T1000 (cell line): ENCODE results near the gene CD209.

Experiments
- DNase-seq: peaks from one replicate; lab custom pipeline; 2025; ENCODE audit warnings: mixed read lengths; lab: John Stamatoyannopoulos, UW

The CD209 gene

DNA sequence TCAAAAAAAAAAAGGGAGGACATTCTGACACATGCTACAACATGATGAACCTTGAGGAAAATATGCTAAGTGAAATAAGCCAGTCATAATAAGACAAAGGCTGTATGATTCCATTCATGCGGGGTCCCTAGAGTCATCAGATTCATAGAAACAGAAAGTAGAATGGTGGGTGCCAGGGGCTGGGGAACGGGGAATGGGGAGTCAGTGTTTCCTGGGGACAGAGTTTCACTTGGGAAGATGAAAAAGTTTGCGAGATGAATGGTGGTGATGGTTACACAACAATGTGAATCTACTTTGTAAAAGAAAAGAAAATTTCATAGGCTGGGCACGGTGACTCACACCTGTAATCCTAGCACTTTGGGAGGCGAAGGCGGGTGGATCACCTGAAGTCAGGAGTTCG is 9.3 kb downstream of the CD209 start:
- no peak for DNase-seq

DNA sequence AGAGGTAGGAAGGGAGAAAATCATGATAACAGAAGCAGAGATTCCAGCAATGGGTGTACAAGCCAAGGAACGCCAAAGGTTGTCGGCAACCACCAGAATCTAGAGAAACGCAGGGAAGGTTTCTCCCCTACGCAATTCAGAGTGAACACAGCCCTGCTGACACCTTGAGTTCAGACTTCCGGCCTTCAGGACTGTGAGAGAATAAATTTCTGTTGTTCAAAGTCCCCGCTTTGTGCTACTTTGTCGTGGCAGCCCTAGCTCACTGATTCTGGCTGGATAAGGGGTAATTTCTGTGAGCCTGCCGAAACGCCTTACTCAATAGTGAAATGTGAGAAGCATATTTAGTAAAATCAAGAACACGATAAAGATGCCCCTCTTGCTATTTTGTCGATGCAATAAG is 10.1 kb downstream of the CD209 start:
- no peak for DNase-seq

DNA sequence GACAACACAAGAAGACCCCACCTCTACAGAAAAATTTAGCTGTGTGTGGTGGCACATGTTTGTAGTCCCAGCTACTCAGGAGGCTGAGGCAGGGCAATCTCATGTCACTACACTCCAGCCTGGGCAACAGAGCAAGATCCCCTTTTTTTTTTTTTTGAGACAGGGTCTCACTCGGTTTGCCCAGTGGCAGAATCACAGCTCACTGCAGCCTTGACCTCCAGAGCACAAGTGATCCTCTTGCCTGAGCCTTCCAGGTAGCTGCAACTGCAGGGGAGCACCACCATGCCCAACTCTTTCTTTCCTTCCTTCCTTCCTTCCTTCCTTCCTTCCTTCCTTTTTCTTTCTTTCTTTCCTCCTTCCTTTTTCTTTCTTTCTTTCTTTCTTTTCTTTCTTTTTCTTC is 11.2 kb downstream of the CD209 start:
- no peak for DNase-seq

GRCh38 chr19:7734220-7735203 is 12.8 kb downstream of the CD209 start:
- DNase-seq = no peak

- DNase-seq = no peak
Measured at GRCh38 chr19:7733376-7733775, 14.0 kb downstream of the CD209 start.

GRCh38 chr19:7732045-7732444 is 15.3 kb downstream of the CD209 start, which contains the start of gene CLEC4G:
TSS of gene CLEC4G (minus strand) at chr19:7732110. CDS start at chr19:7732102, 8 bp downstream.
- no peak for DNase-seq

DNA sequence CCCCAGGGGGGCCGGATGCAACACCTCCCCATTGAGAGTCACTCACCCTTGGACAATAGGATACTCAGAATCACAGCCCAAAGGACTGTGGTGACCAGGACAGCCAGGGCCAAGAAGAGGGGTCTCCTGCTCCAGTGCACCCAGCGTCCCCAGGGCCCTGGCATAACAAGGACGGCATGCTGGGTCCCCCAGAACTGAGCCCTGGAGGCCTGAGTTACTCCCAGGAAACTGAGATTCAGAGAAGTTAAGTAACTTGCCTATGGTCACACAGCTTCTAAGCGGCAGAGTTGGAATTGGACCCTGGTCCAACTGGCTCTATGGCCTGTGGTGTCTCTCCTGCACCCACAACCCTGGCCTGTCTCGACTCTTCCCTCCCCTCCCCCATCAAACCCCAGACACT is 15.7 kb downstream of the CD209 start:
- no peak for DNase-seq

DNA sequence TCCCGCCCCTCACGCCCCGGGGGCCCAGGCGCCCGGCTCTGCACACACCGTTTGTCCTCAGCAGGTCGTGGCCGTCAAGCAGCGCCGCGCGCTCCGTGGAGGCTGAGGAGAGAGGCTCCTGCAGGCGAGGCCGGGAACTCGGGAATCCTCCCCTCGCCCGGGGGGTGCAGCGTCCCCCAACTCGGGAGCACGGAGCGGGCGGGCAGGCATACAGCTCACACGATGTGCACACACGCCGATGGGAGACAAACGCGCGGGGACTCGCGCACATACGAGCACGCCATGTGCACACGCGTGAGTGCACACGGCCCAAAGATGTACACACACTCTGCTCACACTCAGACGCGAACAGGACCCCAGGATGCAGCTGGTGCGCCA is 16.1 kb downstream of the CD209 start:
- DNase-seq = no peak

- DNase-seq = no peak
Measured at GRCh38 chr19:7730286-7731217, 16.8 kb downstream of the CD209 start.

DNA sequence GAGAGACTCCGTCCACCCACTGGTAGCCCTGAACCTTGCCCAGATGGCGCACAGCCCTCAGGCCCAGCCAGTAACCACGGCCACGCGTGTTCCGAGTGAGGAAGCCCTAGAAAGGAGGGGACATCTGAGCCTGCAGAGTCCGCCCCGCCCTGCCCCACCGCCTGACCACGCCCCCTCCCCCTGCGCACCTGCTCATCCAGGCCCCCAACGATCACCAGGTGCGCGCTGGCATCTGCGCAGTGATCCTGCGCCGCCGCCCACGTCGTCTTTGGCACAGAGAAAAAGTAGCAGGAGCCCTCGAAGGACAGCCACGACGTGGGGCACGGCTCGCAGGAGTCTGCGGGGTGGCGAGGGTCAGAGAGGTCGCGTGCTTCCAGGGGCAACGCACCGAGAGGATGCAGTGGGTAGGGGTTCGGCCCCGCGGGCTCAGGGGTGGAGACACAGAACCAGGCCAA is 17.5 kb downstream of the CD209 start:
- no peak for DNase-seq

DNA sequence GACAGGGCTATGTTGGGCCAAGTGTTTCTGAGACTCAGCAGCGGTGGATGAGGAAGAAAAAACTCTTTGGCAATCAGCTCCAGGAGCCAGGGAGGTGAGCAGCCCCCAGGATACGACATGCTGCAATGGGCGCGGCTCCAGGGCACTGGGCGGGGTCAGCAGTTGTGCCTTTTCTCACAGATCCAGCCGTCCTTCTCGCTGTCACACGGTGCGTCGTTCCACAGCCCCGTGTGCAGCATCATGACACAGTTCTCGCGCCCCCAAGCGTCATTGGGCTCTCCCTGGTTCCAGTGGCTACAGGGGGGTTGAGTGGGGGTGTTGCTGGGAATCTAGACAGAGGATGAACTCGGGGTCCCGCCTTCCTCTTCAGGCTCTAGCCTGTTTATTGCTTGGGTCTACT is 18.1 kb downstream of the CD209 start:
- DNase-seq = no peak

DNA sequence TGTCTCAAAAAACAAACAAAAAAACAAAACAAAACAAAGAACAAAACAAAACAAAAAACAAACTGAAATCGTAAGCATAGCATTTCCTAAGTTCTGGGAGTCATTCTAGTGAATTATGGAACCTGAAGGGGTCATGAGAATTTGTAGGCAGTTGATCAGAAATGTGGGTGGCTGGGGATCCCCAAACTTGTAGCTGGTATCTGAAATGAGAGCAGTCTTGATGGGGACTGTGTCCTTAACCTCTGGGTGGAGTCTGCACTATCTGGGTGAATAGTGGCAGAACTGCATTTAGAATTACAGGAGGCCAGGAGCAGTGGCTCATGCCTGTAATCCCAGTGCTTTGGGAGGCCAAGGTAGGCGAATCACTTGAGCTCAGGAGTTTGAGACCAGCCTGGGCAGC is 21.5 kb downstream of the CD209 start:
- DNase-seq = no peak

- no peak for DNase-seq
Measured at GRCh38 chr19:7722231-7722651, 25.1 kb downstream of the CD209 start.

DNA sequence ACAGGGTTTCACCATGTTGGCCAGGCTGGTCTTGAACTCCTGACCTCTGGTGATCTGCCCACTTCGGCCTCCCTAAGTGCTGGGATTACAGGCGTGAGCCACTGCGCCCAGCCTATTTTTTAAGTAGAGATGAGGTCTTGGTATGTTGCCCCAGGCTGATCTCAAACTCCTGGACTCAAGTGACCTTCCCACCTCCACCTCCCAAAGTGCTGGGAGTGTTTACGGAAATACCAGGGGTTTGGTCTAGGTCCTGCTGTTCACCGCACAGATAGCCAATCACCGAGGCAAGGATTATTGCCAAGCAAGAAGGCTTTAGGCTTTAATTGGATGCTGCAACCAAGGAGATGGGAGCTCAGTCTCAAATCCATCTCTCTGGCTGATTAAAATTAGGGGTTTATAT is 27.0 kb downstream of the CD209 start:
- DNase-seq = no peak

GRCh38 chr19:7718668-7719067 is 28.7 kb downstream of the CD209 start:
- DNase-seq = no peak

DNA sequence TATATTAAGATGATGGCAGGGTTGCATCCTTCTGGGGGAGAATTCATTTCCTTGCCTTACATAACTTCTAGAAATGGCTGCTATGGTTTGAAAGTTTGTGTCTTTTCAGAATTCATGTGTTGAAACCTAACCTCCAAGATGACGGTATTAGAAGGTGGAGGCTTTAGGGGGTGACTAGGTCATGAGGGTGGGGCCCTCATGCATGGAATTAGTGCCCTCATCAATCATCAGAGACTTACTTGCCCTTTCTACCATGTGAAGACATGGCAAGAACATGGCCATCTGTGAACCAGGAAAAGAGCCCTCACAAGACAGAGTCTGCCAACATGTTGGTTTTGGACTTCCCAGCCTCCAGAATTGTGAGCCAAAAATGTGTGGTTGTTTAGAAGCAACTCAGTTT is 30.6 kb downstream of the CD209 start:
- no peak for DNase-seq

DNA sequence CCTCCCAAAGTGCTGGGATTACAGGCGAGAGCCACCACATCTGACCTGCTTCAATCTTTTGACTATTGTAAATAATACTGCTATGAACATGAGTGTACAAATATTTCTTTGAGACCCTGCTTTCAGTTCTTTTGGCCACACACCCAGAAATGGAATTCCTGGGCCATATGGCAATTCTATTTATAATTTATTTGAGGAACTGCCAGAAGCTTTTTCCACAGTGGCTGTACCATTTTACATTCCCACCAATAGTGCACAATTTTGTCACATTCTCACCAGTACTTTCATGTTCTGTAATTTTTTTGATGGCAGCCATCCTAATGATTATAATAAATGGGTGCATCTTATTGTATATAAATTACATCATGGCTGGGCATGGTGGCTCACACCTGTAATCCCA is 31.7 kb downstream of the CD209 start:
- no peak for DNase-seq

GRCh38 chr19:7710616-7711015 is 36.7 kb downstream of the CD209 start:
- no peak for DNase-seq

DNA sequence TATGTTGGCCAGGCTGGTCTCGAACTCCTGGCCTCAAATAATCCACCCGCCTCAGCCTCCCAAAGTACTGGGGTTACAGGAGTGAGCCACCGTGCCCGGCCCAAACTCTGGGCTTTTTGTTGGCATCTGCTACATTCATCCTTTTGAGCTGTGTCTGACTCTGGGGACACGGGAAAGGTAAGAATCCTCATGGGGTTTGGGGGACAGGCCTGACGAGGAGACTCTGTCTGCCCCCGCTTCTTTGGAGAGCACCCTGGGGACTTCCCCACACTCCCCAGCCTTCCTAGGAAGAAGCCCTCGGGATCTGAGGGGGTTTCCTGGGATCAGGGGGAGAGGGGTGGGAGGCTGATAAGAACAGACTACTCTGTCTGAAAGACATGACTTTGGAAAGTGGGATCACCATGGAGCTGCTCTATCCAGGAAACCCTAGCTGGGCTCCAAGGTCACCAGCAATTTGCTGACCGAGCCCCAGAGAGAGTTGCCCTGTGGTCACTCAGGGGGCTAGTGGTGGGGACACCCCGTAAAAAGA is 37.3 kb downstream of the CD209 start:
- no peak for DNase-seq

GRCh38 chr19:7706955-7707456 is 40.3 kb downstream of the CD209 start:
- no peak for DNase-seq

GRCh38 chr19:7706188-7706954 is 41.0 kb downstream of the CD209 start:
- DNase-seq = no peak
